Measurements from ENCODE around the gene TMEM45B.

TMEM45B gene

DNA sequence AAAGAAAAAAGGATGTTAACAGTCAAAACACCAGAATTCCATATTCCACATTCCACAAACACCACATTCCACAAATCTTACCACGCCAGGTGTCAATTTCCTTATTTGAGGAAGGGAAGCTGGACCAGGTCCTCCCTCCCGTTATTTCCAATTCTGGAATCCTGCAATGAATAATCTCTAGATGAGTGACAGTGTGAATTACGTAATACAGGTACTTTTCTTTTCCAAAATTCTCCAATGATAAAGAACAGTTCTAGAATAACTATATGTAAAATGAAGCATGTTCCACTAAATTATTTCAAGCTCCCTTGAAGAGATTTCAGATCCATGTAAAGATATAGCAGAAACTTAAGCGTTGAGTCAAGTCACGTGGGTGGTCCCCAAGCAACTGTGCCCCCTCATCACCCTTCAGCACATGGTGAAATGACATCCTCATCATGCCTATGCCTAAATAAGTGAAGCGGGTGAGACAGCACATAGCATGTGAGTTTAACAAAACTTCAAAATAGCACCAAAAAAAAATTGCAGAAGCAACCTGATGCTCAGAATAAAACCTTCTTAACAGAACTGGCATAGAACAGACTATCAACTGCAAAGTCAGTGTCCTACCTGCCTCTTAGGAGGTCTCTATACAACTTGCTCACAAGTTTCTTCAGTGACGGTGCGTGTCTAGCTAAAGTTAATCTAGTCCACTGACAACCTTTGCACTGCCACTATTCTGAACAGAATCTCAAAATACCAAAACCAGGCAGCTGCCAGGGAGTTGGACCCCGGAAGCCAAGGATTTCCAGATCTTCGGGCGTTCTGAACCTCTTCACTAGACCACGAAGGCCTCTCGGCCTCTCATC lies 78.9 kb downstream of the TMEM45B start:
- DNase-seq, result no peak
- H3K4me3 ChIP-seq (ENCODE audit: low read depth, low read length), result peak overlapping the region; percentile 94
- H3K27me3 ChIP-seq, result no peaks in the 10 kb centered on the region
- H3K36me3 ChIP-seq, result peaks cover 31% of the 10 kb centered on the region
- no peaks in the 10 kb centered on the region for H3K9me3 ChIP-seq
- H3K4me1 ChIP-seq, result peaks cover 8% of the 10 kb centered on the region
- TF ChIP-seq, protein P1, sequence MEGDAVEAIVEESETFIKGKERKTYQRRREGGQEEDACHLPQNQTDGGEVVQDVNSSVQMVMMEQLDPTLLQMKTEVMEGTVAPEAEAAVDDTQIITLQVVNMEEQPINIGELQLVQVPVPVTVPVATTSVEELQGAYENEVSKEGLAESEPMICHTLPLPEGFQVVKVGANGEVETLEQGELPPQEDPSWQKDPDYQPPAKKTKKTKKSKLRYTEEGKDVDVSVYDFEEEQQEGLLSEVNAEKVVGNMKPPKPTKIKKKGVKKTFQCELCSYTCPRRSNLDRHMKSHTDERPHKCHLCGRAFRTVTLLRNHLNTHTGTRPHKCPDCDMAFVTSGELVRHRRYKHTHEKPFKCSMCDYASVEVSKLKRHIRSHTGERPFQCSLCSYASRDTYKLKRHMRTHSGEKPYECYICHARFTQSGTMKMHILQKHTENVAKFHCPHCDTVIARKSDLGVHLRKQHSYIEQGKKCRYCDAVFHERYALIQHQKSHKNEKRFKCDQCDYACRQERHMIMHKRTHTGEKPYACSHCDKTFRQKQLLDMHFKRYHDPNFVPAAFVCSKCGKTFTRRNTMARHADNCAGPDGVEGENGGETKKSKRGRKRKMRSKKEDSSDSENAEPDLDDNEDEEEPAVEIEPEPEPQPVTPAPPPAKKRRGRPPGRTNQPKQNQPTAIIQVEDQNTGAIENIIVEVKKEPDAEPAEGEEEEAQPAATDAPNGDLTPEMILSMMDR (IDR thresholded peaks at IDR 0.05; ENCODE audit: low read depth, low read length), result no peak

DNA sequence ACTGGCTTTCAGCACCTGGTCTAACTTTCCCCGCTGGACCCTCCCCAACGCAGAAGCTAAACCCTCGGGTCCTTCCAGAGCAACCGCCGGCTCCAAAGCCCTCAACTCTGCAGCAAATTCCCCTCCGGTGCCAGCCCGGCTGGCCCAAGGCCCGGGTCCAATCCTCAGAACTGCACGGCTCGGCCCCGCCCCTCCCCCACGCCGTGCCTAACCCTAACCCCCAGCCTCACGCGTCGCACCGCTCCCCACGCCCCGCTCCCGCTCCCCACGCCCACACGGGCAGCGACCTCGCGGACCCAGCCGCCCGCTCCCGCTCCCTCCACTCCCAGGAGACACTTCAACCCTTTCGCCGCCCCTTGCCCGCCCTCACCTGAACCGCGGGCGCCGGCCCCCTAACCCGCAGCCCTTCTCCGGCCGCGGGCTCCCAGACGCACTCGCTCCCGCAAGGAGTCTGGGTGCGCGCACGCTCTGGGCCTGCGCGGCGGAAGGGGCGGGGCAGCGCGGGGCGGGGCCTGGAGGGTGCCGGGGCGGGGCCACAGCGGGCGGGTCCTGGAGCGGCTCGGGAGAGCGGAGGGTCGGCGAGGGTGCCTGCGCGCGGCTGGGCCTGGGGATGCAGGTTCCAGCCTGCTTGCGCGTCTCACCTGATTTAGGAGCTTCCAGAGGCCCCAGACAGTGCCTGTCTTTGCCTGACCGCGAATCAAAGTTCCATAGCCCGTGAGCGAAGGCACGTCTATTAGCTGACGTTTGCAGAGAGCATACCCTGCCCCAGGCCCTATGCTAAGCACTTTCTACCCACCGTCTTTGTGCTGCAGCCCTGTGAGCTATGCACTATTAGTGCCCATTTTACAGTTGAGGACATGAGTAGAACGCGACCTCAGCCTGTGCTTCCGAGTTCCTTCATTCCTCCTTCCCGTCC lies 79.7 kb downstream of the TMEM45B start, which contains the start of gene NFRKB:
NFRKB (minus strand) TSS at position 453 of the 916 bp plus-strand sequence. CDS start 2,729 bp downstream, outside the sequence.
- Histone ChIP-seq H3K4me1 (peaks cover 8% of the 10 kb centered on the region), H3K36me3 (peaks cover 25% of the 10 kb centered on the region), H3K9me3 (no peaks in the 10 kb centered on the region), H3K4me3 (ENCODE audit: low read depth, low read length) (peak within 1 kb of the TSS; percentile 94), H3K27me3 (no peaks in the 10 kb centered on the region)
- TF ChIP-seq, protein P1 (IDR thresholded peaks at IDR 0.05; ENCODE audit: low read depth, low read length), result no peak
- peak; percentile 92 for DNase-seq

- Histone ChIP-seq H3K36me3 (peaks cover 18% of the 10 kb centered on the region), H3K4me1 (peaks cover 8% of the 10 kb centered on the region), H3K9me3 (no peaks in the 10 kb centered on the region), H3K4me3 (ENCODE audit: low read depth, low read length) (peak overlapping the region; percentile 94), H3K27me3 (no peaks in the 10 kb centered on the region)
- no peak for DNase-seq
- TF ChIP-seq, protein P1 (IDR thresholded peaks at IDR 0.05; ENCODE audit: low read depth, low read length), result no peak
These were observed 80.4 kb downstream of the TMEM45B start for GRCh38 chr11:129896062-129896461.

DNA sequence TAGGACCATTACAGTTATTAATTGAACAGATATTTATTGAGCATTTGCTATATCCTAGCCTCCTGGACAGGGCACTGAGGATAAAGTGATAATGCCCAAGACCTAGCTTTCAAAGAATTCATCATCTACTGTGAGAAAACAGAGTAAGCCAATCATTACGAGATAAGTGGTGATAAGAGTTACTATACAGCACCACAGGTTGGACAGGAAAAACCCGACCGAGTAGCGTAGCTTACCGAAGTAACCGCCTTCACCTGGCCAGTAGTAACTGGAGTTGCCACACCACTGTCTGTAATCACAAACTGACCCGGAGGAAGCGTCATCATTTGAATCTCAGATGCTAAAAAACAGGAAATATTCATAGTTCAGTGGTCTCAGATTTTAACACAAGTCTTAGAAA lies 89.8 kb downstream of the TMEM45B start:
- H3K36me3 ChIP-seq, result no peaks in the 10 kb centered on the region; the same call in 1 of the 2 replicates

More for the DNA sequence above, 89.8 kb downstream of the TMEM45B start:
- DNase-seq, result no peak
- H3K27me3 ChIP-seq, result no peaks in the 10 kb centered on the region
- TF ChIP-seq, protein P1 (IDR thresholded peaks at IDR 0.05; ENCODE audit: low read depth, low read length), result no peak
- H3K4me3 ChIP-seq (ENCODE audit: low read depth, low read length), result no peak overlapping the region
- no peaks in the 10 kb centered on the region for H3K4me1 ChIP-seq
- no peaks in the 10 kb centered on the region for H3K9me3 ChIP-seq

Data from BE2C (cell line).